Right cardiac atrium (tissue), 5 donors: ENCODE measurements around the gene EIPR1. TPM values are rescaled to one million over a fixed set of nuclear protein-coding genes. Genes with fewer than 3 reads are reported as not detected.
A peak's percentile ranks its signal among the peaks of the same experiment; 100 is the strongest.

Source experiments
- ATAC-seq, 2 donors: fragments of 200-7000 bp; cut with Tn5 transposase; one replicate each; pipeline versions ENCODE4 v1.8.0 to v1.9.1; 2020; ENCODE audit warnings: moderate library complexity in 2 of 2, mild to moderate bottlenecking in 1 of 2
- DNase-seq, 3 donors: peaks; one replicate each; pipeline ENCODE4 v3.0.0-alpha.2; 2020
- H3K27ac ChIP-seq: one replicate; pipeline ENCODE4 v1.5.1; 2013; ENCODE audit warnings: mild to moderate bottlenecking, low read length, control low read depth, moderate library complexity
- H3K27me3 ChIP-seq: one replicate; pipeline ENCODE4 v1.6.1; 2013; ENCODE audit not compliant: control insufficient read depth, insufficient read depth
- H3K4me1 ChIP-seq: one replicate; pipeline ENCODE4 v1.6.1; 2013; ENCODE audit warnings: low read length; ENCODE audit not compliant: control insufficient read depth, insufficient read depth
- H3K4me3 ChIP-seq: one replicate; pipeline ENCODE4 v1.5.1; 2013; ENCODE audit warnings: low read length, control low read depth
- H3K9me3 ChIP-seq: one replicate; pipeline ENCODE4 v1.6.1; 2013; ENCODE audit warnings: low read length; ENCODE audit not compliant: control insufficient read depth
- WGBS: extraction: QIAGEN DNeasy Blood & Tissue Kit; methylation state at CpG from one replicate; pipeline ENCODE4 v1.1.7; 2013; 5-methylcytosine and 5-hydroxymethylcytosine counted together
- intact Hi-C, 4 donors: fragments of 100-400 bp; cut with DNase I; formaldehyde crosslinking; loops; one replicate each; pipeline versions ENCODE4 v1.11.0 to v1.14.0; 2022 to 2023
- polyA plus RNA-seq: library from polyadenylated mRNA; stranded (reverse); fragments of 200-250 nt; gene quantifications from one replicate; pipeline ENCODE4 v1.2.3, GENCODE V29; 2013
- total RNA-seq, 4 donors: library from RNA; stranded (reverse); fragmentation: NEBNext Ultra II Directional; extraction: Animal tissue kit (Norgen Biotek cat#: 25700); gene quantifications; one replicate each; pipeline ENCODE4 v1.2.1, GENCODE V29; 2021
- donor health status: healthy with polysubstance abuse.
- donor health status: DM: no; HTN: yes; CAD: no.
- donor health status: DM: no; HTN: no; CAD: no.
- donor health status: DM: no; HTN: yes; CAD: no; lungs with severe emphysema.
- donor health status: DM: yes; HTN: yes; CAD: no.

The EIPR1 gene
- total and polyA plus RNA-seq, 5 donors = 8.4 to 12.2 (median 10.6) TPM

DNA sequence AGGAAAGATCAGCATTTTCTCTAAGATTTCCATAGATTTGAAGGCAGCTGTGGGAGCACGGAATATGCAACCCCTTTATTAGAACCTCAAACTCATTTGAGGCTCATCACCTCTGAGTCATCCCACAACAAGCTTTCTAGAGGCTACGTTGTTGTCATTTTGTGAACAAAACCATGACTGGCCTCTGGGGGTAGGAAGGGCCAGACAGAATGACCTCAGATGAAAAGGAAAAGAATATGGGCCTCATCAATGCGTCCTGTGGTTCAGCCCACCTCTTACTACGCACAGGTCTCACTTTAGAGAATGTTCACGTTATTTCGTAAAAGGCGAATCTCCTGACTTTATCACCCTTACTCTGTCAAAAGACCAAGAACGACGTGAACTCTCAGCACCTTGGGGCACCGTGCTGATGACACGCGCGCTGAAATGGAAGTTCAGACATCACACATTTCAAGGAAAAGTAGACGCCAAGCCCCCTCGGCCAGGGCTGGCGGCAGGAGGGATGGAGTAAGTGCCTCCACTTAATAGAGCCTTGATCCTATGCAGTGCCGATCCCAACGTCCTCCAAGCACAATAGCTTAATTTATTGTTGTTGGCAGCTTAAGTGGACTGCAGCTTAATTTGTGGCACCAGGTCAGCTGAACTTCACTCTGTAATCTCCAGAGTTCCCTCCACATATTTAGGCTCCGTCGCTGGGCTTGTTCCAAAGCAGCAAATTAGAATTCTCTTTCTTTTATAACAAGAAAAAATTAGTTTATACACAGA, 208.3 kb downstream of the EIPR1 start:
- peak in 1 of 2 donors; percentile 46 for ATAC-seq
- Histone ChIP-seq H3K27ac (no peak overlapping the region), H3K4me3 (no peak overlapping the region), H3K9me3 (no peaks in the 10 kb centered on the region), H3K4me1 (no peaks in the 10 kb centered on the region), H3K27me3 (no peaks in the 10 kb centered on the region)
- 53% methylated on average over 20 of the region's 20 CpGs for WGBS
- intact Hi-C loops = no loop called here
- no peak for DNase-seq

GRCh38 chr2:3168230-3168891, 209.3 kb downstream of the EIPR1 start:
- DNase-seq = no peak
- no peak for ATAC-seq
- Histone ChIP-seq H3K4me3 (no peak overlapping the region), H3K27ac (no peak overlapping the region), H3K4me1 (no peaks in the 10 kb centered on the region), H3K27me3 (no peaks in the 10 kb centered on the region), H3K9me3 (no peaks in the 10 kb centered on the region)
- intact Hi-C loops = no loop called here
- 65% methylated on average over 17 of the region's 17 CpGs for WGBS

DNA sequence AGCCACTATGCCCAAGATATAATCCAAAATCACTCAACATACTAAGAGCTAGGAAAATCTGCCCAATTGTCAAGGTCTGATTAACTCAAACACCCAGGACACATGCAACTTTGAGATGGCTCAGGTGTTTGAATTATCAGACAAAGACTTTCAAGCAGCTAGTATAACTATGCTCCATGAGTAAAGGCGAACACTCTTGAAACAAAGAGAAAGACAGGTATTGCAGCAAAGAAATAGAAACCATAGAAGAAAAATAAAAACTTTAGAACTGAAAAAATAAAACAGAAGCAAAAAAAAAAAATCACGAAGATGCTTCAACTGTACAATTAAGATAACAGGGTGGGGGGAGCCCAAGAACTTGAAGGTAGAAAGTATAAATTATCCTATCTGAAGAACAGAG, 214.2 kb downstream of the EIPR1 start:
- Histone ChIP-seq H3K27ac (no peak overlapping the region), H3K9me3 (no peaks in the 10 kb centered on the region), H3K4me1 (no peaks in the 10 kb centered on the region), H3K4me3 (no peak overlapping the region), H3K27me3 (no peaks in the 10 kb centered on the region)
- intact Hi-C loops = no loop called here
- DNase-seq (no peak), ATAC-seq (no peak)
- WGBS = over 99% methylated on average over 2 of the region's 2 CpGs

DNA sequence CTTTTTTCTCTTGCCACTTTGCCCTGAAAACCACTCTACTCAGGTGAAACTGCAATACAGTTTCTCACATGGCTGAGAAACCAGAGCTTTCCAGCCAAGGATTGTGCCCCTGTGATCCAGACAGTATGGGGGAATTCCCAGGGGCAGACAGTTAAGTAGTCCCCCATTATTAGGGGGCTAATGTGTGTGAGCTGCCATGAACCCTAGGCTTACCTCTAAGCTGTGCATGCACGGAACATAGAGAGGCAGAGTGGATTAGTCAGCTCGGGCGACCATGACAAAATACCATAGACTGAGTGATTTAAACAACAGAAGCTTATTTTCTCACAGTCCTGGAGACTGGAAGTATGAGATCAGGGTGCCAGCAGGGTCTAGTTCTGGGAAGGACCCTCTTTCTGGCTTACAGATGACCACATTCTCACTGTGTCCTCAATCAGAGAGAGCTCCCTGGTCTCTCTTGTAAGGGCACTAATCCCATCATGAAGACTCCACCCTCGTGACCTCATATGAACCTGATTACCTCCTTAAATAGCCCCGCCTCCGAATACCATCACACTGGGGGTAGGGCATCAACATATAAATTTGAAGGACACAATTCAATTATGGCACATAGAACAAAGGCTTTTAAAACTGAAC, 215.1 kb downstream of the EIPR1 start:
- DNase-seq (no peak), ATAC-seq (no peak)
- Histone ChIP-seq H3K4me3 (no peak overlapping the region), H3K27me3 (no peaks in the 10 kb centered on the region), H3K27ac (no peak overlapping the region), H3K4me1 (no peaks in the 10 kb centered on the region), H3K9me3 (no peaks in the 10 kb centered on the region)
- intact Hi-C loops = no loop called here
- WGBS = 95% methylated on average over 6 of the region's 6 CpGs

GRCh38 chr2:3160751-3161330, 216.8 kb downstream of the EIPR1 start:
- H3K9me3 ChIP-seq = no peaks in the 10 kb centered on the region
- H3K27ac ChIP-seq = no peak overlapping the region
- H3K4me3 ChIP-seq = no peak overlapping the region
- no peak for ATAC-seq
- no peaks in the 10 kb centered on the region for H3K4me1 ChIP-seq
- intact Hi-C loops = no loop called here
- H3K27me3 ChIP-seq = no peaks in the 10 kb centered on the region
- 94% methylated on average over 6 of the region's 6 CpGs for WGBS
- no peak for DNase-seq

- Histone ChIP-seq H3K4me3 (no peak overlapping the region), H3K4me1 (no peaks in the 10 kb centered on the region), H3K9me3 (no peaks in the 10 kb centered on the region), H3K27ac (no peak overlapping the region), H3K27me3 (no peaks in the 10 kb centered on the region)
- 78% methylated on average over 23 of the region's 23 CpGs for WGBS
- no peak for ATAC-seq
- intact Hi-C loops = no loop called here
- peak in 1 of 3 donors; percentile 32 for DNase-seq
Measured at GRCh38 chr2:3159782-3160545, 217.7 kb downstream of the EIPR1 start.

GRCh38 chr2:3154700-3155099, 222.9 kb downstream of the EIPR1 start:
- ATAC-seq (no peak), DNase-seq (no peak)
- Histone ChIP-seq H3K4me1 (no peaks in the 10 kb centered on the region), H3K27me3 (no peaks in the 10 kb centered on the region), H3K27ac (no peak overlapping the region), H3K9me3 (no peaks in the 10 kb centered on the region), H3K4me3 (no peak overlapping the region)
- intact Hi-C loops = no loop called here
- WGBS = 89% methylated on average over 9 of the region's 9 CpGs

DNA sequence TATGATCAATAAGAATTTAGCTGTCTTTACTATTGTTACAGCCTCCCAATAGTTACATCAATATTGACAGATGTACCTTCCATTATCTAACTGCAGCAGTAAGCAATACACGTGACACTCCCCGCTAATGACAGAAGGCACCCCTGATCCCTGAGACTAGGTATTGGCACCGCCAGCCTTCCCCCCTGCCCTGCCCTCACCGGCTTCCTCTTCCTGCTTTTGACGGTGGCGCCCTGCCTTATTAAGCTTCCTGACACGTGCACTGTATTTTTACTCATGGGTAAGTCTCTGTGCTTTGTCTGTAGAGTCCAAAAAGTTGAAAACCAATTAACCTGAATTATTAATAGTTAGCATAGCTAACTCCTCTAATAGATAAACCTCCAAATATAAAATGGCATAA, 223.5 kb downstream of the EIPR1 start:
- no peaks in the 10 kb centered on the region for H3K9me3 ChIP-seq
- intact Hi-C loops = no loop called here
- H3K4me1 ChIP-seq = no peaks in the 10 kb centered on the region
- H3K27me3 ChIP-seq = no peaks in the 10 kb centered on the region
- H3K27ac ChIP-seq = no peak overlapping the region
- no peak for ATAC-seq
- DNase-seq = no peak
- H3K4me3 ChIP-seq = no peak overlapping the region
- 67% methylated on average over 7 of the region's 7 CpGs for WGBS

DNA sequence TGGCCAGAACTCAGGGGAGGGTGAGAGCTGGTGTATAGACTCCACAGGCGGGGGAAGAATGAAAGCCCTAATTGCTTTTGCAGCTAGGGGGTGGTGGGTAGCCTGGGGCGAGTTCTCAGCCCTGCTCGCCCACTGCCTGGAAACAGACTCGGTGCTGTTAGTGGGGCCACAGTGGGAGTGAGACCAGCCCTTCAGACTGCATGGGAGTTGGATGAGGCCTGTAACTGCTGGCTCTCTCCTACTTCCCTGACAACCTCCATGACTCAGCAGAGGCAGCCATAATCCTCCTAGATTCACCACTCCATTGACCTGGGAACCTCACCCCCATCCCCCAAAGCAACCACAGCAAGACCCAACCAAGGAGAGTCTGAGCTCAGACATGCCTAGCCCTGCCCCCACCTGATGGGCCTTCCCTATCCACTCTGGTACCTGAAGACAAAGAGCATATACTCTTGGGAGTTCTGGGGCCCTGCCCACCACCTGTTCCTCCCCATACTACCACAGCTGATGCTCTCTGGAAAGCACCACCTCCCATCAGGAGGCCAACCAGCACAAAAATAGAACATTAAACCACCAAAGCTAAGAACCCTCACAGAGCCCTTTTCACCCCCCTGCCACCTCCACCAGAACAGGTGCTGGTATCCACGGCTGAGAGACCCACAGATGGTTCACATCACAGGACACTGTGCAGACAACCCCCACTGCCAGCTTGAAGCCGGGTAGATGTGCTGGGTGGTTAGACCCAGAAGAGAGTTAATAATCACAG, 226.3 kb downstream of the EIPR1 start:
- no peak for ATAC-seq
- Histone ChIP-seq H3K4me1 (no peaks in the 10 kb centered on the region), H3K9me3 (no peaks in the 10 kb centered on the region), H3K4me3 (no peak overlapping the region), H3K27me3 (no peaks in the 10 kb centered on the region), H3K27ac (no peak overlapping the region)
- intact Hi-C loops = no loop called here
- 87% methylated on average over 6 of the region's 6 CpGs for WGBS
- DNase-seq = no peak

GRCh38 chr2:3149441-3150217, 228.0 kb downstream of the EIPR1 start:
- no peak overlapping the region for H3K4me3 ChIP-seq
- H3K9me3 ChIP-seq = no peaks in the 10 kb centered on the region
- intact Hi-C loops = no loop called here
- H3K27ac ChIP-seq = no peak overlapping the region
- H3K27me3 ChIP-seq = no peaks in the 10 kb centered on the region
- DNase-seq (no peak), ATAC-seq (no peak)
- no peaks in the 10 kb centered on the region for H3K4me1 ChIP-seq
- WGBS = 77% methylated on average over 15 of the region's 15 CpGs
